Ovary (tissue), 3 donors: ENCODE measurements around the gene SSC4D.

Source experiments
- CTCF ChIP-seq, 3 donors: fragments of 450-650 bp in 2 of 3; fragments of 200-600 bp in 1 of 3; IDR thresholded peaks; one replicate each; pipeline versions ENCODE4 v1.5.1 to v1.8.0; 2016 to 2022; ENCODE audit warnings: antibody characterized with exemption in 3 of 3, mild to moderate bottlenecking in 1 of 3
- EP300 ChIP-seq: sonication (generic); formaldehyde crosslinking; IDR thresholded peaks from one replicate; pipeline ENCODE4 v1.6.1; 2017; ENCODE audit warnings: antibody characterized with exemption
- POLR2A ChIP-seq: fragments of 450-650 bp; IDR thresholded peaks from one replicate; pipeline ENCODE4 v1.6.1; 2017; ENCODE audit warnings: antibody characterized with exemption, mild to moderate bottlenecking, moderate library complexity
- donor health status: DM: no; HTN: no; CAD: no.

GRCh38 chr7:76342222-76342621 is 67.3 kb downstream of the SSC4D start:
- TF ChIP-seq POLR2A = no peak
- TF ChIP-seq CTCF (IDR thresholded peaks at IDR 0.05) = no peak
- no peak for TF ChIP-seq EP300
